ENCODE measurements around the gene TDRD7.

- TF ChIP-seq POLR2A (IDR thresholded peaks at IDR 0.05; ENCODE audit: low read length) (no peak), GATA1 (IDR thresholded peaks at IDR 0.05; ENCODE audit: low read depth, low read length) (no peak)
Measured at GRCh38 chr9:97507428-97507984, 95.6 kb downstream of the TDRD7 start.

All from erythroblast (primary cell).